HL-60/S4 treated with retinoic acid at 250 ng/mL for 4 days and 3 days (cell line): ENCODE data around the gene KCP.
"Not testable (repeated sequence)": the region's sequence is repeated elsewhere in the genome, so short reads cannot be mapped to it uniquely, and the experiment has no call there.

Source experiments
- in situ Hi-C: fragments of 300-500 bp; cut with MboI; formaldehyde crosslinking; loops from 2 replicates; pipeline ENCODE4 v1.7.0; 2022; ENCODE audit warnings: low sequenced_read_pairs

Gene KCP

GRCh38 chr7:128922496-128923410, 12.2 kb upstream of the KCP start:
- in situ Hi-C loops: no loop called here

- in situ Hi-C loops: no loop called here
Observed at GRCh38 chr7:128921866-128922440, 11.4 kb upstream of the KCP start.

- in situ Hi-C loops: no loop called here
Observed at GRCh38 chr7:128920913-128921582, 10.5 kb upstream of the KCP start.

GRCh38 chr7:128919881-128920799, 9.6 kb upstream of the KCP start:
- in situ Hi-C loops: no loop called here

- in situ Hi-C loops: no loop called here
Observed at GRCh38 chr7:128919241-128919640, 8.7 kb upstream of the KCP start.

GRCh38 chr7:128918016-128918665, 7.6 kb upstream of the KCP start:
- in situ Hi-C loops: no loop called here

- in situ Hi-C loops: no loop called here
Observed at GRCh38 chr7:128917122-128917521, 6.6 kb upstream of the KCP start.

- in situ Hi-C loops: no loop called here
Observed at GRCh38 chr7:128916643-128916915, 6.1 kb upstream of the KCP start.

- in situ Hi-C loops: no loop called here
Observed at GRCh38 chr7:128915841-128916642, 5.5 kb upstream of the KCP start.

GRCh38 chr7:128915271-128915819, 4.8 kb upstream of the KCP start:
- in situ Hi-C loops: no loop called here

- in situ Hi-C loops: no loop called here
Observed at GRCh38 chr7:128914566-128915151, 4.2 kb upstream of the KCP start.

GRCh38 chr7:128913870-128914565, 3.5 kb upstream of the KCP start:
- in situ Hi-C loops: no loop called here

- in situ Hi-C loops: not testable (repeated sequence)
Observed at GRCh38 chr7:128912709-128913495, 2.4 kb upstream of the KCP start.

GRCh38 chr7:128912281-128912680, 1.8 kb upstream of the KCP start:
- in situ Hi-C loops: no loop called here

- in situ Hi-C loops: no loop called here
Observed at GRCh38 chr7:128911423-128912031, 1.0 kb upstream of the KCP start.

- in situ Hi-C loops: loop anchor here (10.0 kb wide), 1 partner anchor 185 kb away; no protein-coding TSS in a partner anchor
Observed at GRCh38 chr7:128909625-128910568, 612 bp downstream of the KCP start.
